GM12878 (cell line): ENCODE results near the gene DLG1. TPM values are rescaled to one million over a fixed set of nuclear protein-coding genes. Genes with fewer than 3 reads are reported as not detected.

ENCODE experiments used
- ATF7 ChIP-seq: fragments of 450-650 bp; IDR thresholded peaks from 2 replicates; pipeline ENCODE4 v1.6.1; 2016; ENCODE audit warnings: low read depth, mild to moderate bottlenecking
- CBFB ChIP-seq: IDR thresholded peaks from 2 replicates; pipeline ENCODE4 v1.6.1; 2016; ENCODE audit warnings: antibody characterized with exemption, low read depth
- CEBPB ChIP-seq, 2 experiments: fragments of 150-350 bp in 1 of 2; IDR thresholded peaks; 2 replicates each; pipeline ENCODE4 v1.6.1; 2012 to 2014; ENCODE audit warnings: low read depth in 2 of 2, low read length in 2 of 2, borderline replicate concordance in 1 of 2, inconsistent platforms in 1 of 2
- EP300 ChIP-seq, 2 experiments: fragments of 150-350 bp in 1 of 2; IDR thresholded peaks; 2 replicates each; pipeline ENCODE4 v1.6.1; 2011 to 2012; ENCODE audit warnings: low read depth in 2 of 2, low read length in 2 of 2, borderline replicate concordance in 1 of 2, improper control_type of control experiment in 1 of 2, inconsistent platforms in 1 of 2; ENCODE audit not compliant: control insufficient read depth in 1 of 2
- IKZF2 ChIP-seq, 2 experiments: fragments of 450-650 bp; IDR thresholded peaks; 2 replicates each; pipeline ENCODE4 v1.6.1; 2017; ENCODE audit warnings: mild to moderate bottlenecking in 2 of 2, moderate library complexity in 2 of 2
- REST ChIP-seq: IDR thresholded peaks from 2 replicates; pipeline ENCODE4 v1.6.1; 2012; ENCODE audit warnings: mild to moderate bottlenecking, low read depth, low read length
- SREBF2 ChIP-seq: IDR thresholded peaks from 2 replicates; pipeline ENCODE4 v1.6.1; 2012; ENCODE audit warnings: mild to moderate bottlenecking, low read length
- TCF3 ChIP-seq: IDR thresholded peaks from 2 replicates; pipeline ENCODE4 v1.6.1; 2012; ENCODE audit warnings: low read depth, mild to moderate bottlenecking, low read length, borderline replicate concordance; ENCODE audit not compliant: insufficient read depth
- polyA plus RNA-seq, 11 experiments: library from polyadenylated mRNA; depleted of rRNA in 4 of 11; unstranded in 6 of 11; stranded (reverse) in 5 of 11; fragments of >200 nt; fragmentation: Nextera tagmentation in 4 of 11; fragmentation: Illumina TruSeq in 1 of 11; extraction: Ambion mirVana in 4 of 11; extraction: Trizol in 1 of 11; gene quantifications; 1 replicate in 1 of 11; 2 replicates in 10 of 11; pipeline versions ENCODE4 v1.2.1 to v1.2.3, GENCODE V29; 2011 to 2016; ENCODE audit warnings: inconsistent platforms in 2 of 11, missing spikeins in 2 of 11, low read depth in 1 of 11
- total RNA-seq, 4 experiments: library from RNA; depleted of rRNA in 3 of 4; stranded (reverse); fragments of >200 nt in 3 of 4; fragmentation: Illumina TruSeq in 1 of 4; extraction: Trizol in 1 of 4; gene quantifications; 2 replicates each; pipeline versions ENCODE4 v1.2.1 to v1.2.3, GENCODE V29; 2013 to 2021

Gene DLG1
- total and polyA plus RNA-seq, 10 of the 15 experiments (the other 5 are each of a cell fraction or from before 2014, with no cell fraction given): 9.2 to 63.1 (median 40.1) TPM

- no peak for TF ChIP-seq EP300 (IDR thresholded peaks at IDR 0.05; ENCODE audit: borderline replicate concordance in 1 of 2, control insufficient read depth in 1 of 2, low read depth in 2 of 2, low read length in 2 of 2)
- TF ChIP-seq CBFB: no peak
- TF ChIP-seq TCF3: no peak
- no peak for TF ChIP-seq IKZF2 (IDR thresholded peaks at IDR 0.05)
- TF ChIP-seq CEBPB (IDR thresholded peaks at IDR 0.05; ENCODE audit: borderline replicate concordance in 1 of 2, low read depth in 2 of 2, low read length in 2 of 2): no peak
- no peak for TF ChIP-seq ATF7
- TF ChIP-seq REST: no peak
- TF ChIP-seq SREBF2: no peak
These were observed 109.4 kb downstream of the DLG1 start (continued) for GRCh38 chr3:197188963-197189362.
